DMS79 treated with DMSO at 0.1 percent for 48 hours (cell line): ENCODE results near the gene AATK.

Experiments
- DNase-seq: peaks from one replicate; lab custom pipeline; 2025; lab: John Stamatoyannopoulos, UW

AATK gene

DNA sequence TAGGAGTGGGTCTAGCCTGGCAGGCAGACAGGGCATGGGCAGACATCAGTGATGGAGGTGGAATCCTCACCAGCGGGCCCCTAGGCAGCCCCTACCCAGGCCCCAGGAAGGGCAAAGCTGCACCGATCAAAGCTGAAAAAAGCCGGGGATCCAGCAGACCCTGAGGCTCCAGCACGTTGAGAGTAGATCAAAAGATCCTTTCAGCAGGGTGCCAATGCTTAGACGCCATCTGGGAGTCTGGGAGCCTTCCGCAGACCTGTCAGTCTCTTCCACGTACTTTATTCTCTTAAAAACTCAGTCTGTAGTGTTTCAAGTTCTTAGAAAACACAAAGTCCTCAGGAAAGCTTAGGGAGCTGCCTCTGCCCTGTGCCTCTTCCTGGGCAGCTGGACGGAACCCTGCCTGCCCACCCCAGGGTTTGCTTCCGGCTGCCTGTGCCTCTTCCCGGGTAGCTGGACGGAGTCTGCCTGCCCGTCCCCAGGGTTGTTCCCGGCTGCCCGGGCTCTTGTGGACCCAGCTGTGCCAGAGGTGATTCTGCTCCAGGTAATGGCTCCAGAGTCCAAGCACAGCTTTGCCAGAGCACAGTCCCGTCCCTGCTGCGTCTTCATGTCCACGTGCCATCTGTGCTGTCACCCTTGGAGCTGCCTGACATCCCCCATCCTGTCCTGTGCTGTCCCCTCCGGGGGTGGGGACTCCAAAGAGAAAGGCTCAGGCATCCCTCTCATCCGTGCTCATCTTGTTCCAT lies 51.5 kb downstream of the AATK start:
- DNase-seq, result no peak

DNA sequence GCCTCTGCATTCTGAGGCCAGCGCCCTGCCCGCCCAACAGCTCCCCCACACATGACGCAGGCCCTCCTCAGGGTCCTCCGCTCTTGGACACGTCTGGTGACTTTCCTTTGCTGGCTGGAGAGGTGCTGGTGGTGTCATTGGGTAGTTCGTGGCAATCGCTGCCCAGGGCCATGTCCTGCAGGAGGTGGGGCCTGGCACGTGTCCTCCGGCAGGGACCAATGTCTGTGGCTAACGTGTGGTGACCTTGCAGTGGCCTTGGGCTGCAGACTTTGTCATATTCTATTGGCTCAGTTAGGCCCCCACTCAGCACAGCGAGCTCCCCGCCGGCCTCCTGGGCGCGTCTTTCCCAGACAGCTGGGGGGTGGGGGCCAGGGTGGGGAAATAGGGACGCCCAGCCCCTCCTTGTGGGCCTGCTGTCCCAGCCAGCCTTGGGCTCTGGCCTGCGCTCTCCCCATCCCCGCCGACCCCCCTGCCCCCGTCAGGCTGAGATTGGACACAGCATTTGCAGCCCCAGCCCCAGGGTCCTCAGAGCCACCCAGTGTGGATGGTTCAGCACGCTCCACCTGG lies 52.8 kb downstream of the AATK start:
- no peak for DNase-seq

DNA sequence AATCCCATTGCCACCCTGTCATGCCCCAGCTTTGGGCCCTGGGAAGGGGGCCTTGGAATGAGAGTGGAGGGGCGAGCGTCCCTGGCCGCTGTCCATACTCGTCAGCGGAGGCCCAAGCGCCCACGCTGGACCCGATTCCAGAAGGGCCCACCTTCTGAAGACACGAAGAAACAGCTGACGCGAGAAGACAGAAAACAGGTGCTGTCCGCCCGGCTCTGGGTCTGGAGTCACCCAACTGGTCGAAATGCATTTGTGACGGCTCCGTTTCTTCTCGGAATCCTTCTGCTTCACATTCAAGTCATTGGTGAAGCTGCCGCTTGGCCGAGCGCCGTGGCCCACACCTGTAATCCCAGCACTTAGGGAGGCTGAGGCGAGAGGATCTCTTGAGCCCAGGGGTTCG lies 53.6 kb downstream of the AATK start:
- no peak for DNase-seq

DNA sequence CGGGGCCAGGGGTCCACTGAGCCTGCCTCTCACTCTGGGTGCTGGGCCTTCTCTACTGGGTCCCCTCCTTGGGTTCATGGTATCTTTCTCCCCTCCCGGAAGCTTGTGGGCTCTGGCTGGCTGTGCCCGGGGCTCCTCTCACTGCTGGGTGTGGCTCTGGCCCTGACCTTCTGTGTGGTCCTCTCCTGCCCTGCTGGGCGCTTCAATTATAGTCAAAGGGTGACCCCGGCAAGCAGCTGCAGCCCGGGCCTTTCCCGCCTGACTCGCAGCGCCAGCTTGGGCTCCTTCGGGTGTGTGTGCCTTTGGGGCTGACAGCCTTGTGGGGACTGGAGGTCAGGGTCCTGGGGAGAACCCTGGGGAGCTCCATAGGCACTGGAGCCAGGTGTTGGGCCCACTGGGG lies 55.0 kb downstream of the AATK start:
- no peak for DNase-seq

DNA sequence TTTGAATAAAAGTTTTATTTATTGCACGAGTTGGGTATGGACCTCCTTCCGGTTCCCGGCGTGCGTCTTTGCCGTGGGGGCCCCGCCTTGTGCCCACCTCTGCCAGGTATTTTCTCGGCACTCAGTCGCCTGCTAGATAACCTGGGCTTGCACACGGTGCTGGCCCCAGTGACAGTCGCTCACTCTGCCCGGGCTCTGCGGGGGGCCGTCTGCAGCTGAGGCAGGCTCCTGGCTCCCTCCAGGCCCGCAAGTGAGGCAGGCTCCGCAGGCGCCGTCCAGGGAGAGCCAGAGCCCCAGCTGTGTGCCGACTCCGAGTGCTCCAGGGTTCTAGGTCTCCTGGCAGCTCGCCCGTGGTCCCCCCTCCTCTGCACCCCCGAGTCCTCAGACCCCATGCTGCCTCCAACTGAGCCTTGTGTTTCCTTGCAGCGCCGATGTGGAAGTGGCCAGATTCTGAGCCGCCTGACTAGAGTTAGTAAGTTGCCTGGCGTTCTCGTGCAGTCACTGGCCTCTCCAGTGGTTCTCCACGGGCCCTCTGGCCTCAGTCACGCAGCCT lies 55.5 kb downstream of the AATK start:
- no peak for DNase-seq

DNA sequence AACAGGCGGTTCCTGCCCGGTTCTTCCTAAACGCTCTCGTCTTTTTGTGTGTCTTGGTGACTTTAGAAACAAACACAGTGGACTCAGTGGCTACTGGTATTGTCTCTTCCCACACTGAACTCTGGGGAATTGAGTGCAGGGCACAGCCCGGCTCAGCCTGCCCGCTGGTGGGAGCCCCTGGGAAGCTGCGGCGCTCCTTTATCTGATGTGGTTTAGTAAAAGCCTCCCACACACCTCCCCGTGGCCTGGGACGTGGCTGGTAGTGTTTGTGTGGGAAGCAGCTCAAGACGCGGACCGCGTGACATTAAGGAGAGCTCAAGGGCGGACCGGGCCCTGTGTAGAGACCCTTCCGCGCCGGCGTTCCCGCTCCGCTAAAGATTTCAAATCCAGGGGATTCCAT lies 56.1 kb downstream of the AATK start:
- DNase-seq, result no peak

DNA sequence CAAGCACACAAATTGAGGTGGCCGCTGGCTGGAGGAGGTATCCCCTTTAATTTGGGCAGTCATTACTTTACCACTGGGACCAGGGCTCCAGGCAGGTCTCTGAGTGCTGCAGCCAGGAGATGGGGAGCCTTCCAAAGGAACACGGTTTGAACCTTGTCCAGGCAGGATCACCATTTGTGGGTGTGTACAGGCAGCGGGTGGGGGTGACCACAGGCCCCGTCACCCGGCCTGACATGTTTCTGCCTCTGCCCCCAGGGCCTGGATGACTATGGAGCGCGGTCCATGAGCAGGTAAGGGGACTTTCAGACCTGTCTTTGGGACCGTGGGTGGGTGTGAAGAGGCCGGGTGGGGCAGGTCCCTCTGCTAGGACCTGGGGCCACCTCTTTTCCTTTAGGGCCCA lies 57.8 kb downstream of the AATK start:
- no peak for DNase-seq

DNA sequence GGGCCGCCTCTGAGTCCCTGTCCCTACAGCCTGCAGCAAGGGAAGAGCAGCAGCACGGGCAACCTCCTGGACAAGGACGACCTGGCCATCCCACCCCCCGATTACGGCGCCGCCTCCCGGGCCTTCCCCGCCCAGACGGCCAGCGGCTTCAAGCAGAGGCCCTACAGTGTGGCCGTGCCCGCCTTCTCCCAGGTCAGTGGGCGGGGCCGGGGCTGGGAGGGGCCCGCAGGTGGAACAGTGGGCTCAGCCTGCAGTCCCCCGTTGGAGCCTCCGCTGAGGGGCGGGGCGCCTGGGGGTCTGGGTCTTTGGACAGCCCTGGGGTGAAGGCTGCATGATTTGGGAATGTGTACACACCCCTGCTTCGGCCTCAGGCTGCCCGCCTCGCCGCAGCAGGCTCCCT lies 59.3 kb downstream of the AATK start:
- no peak for DNase-seq

DNA sequence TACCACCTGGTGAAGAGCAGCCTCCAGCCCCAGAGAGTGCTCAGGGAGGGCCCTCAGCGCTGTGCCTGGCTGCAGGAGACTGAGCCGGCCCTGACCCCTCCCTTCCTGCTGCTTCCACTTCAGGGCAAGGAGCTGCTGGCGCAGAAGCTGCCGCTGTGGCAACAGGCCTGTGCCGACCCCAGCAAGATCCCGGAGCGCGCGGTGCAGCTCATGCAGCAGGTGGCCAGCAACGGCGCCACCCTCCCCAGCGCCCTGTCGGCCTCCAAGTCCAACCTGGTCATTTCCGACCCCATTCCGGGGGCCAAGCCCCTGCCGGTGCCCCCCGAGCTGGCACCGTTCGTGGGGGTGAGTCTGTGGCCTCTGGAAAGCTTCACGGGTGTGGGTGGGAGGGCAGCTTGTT lies 62.6 kb downstream of the AATK start:
- no peak for DNase-seq

DNA sequence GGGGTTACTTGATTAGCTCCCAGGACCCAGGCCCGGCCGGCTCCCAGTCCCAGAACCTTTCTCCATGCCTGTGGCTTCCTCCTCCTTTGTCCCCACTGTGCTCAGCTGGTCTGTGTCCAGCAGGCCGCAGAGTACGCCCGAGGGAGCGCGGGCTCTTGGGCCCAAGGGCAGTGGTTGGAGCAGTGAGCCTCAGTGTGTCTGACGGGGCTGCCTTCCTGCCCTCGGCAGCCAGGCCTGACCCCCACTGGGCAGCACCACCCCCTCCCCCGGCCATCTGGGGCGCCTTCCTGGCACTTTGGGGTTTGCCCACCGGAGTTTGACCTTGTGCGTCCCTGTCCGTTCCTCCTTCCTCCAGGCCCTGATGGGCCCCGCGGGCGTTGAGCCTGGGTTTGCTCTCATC lies 63.2 kb downstream of the AATK start:
- no peak for DNase-seq

DNA sequence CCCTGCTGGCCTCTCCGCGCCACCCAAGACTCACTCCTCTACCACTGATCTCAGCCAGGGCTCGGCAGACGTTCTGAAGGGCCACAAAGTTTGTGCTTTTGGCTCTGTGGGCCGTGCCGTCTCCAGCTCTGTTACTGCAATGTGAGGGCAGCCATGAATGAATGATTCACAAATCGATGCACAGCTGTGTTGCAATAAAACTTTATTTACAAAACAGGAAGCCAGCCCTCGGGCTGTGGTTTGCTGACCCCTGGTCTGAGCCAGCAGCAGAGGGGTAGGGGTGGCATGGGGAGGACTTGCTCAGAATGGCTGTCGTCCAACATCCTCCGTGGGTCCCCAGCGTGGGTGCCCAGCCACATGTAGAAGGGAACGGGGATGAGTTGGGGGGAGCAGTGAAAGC lies 63.7 kb downstream of the AATK start:
- DNase-seq, result no peak

DNA sequence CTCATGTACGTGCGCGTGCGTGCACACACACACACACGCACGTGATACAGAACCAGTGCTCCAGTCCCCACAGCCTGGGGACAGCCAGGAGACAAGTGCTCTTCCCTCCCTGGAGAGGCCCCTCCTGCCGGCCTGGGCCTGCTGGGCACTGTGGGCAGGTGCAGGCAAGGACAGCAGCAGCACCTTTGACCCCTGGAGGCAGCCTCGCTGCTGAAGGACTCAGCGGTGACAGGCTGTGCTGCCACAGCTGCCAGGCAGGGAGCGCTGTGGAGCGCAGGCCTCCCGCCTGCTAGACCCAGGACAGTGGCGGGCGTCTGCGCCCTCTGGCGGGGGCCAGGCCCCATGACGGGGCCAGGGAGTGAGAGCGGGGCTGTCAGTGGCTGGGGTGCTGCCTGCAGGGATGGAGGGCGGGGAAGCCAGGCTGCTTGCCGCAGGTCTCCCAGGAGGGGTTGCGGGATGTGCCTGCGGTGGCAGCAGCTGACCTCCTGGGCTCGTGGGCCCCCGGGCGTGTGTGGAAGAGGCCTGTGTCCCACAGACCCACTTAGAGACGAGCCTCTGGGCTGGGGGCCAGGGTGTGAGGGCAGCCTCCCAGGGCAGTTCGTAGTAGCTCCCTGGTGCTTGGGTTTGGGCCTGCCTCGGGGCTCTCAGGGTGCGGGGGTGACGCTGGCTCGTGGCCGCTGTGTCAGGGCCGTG lies 64.3 kb downstream of the AATK start:
- DNase-seq, result no peak

DNA sequence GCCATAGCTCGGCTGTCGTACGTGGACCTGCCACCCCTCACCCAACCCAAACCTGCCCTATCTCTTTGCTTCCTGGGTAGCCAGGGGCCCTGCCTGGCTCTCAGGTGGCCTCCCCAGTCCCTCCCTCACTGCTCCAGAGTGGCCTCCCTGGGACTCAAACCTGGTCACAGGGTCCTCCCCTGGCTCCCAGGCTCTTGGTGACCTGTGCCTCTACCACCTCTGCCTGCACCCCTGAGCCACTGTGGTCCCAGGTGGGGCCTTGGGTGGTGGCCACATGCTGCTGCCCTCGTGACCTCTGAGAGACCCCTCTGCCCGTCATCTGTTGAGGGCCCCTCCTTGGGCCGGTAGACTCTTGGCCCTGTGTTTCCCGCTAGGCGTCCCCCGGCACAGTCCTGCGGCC lies 65.4 kb downstream of the AATK start:
- DNase-seq, result no peak

DNA sequence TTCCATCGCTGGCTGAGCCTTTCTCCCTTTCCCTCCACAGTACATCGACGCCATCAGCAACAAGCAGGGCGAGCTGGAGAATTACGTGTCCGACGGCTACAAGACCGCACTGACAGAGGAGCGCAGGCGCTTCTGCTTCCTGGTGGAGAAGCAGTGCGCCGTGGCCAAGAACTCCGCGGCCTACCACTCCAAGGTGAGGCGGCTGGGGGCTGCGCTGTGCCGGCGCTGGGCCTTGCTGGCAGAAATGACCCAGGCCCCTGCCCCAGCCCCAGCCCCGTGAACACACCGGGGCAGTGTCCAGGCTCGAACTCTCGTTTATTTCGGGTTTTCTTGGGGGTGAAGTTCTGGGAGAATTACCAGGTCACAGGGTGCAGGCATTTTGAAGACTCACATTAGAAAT lies 66.1 kb downstream of the AATK start:
- DNase-seq, result no peak

DNA sequence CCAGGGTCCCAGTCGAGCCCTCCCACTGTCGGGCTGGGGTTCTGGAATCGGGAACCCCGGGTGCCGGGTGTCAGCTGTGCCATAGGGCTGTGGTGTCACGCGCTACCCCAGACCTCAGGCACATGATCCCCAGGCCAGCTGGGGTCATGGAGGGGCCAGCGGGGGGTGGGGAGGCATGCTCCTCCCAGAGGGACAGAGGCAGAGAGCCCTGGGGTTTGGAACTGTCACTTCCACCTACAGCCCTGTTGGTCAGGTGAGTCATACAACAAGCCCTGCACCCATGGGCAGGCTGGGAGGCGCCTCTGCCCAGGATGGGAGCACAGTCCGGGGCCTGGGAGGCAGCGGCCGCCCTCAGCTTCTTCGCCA lies 68.1 kb downstream of the AATK start:
- DNase-seq, result no peak

DNA sequence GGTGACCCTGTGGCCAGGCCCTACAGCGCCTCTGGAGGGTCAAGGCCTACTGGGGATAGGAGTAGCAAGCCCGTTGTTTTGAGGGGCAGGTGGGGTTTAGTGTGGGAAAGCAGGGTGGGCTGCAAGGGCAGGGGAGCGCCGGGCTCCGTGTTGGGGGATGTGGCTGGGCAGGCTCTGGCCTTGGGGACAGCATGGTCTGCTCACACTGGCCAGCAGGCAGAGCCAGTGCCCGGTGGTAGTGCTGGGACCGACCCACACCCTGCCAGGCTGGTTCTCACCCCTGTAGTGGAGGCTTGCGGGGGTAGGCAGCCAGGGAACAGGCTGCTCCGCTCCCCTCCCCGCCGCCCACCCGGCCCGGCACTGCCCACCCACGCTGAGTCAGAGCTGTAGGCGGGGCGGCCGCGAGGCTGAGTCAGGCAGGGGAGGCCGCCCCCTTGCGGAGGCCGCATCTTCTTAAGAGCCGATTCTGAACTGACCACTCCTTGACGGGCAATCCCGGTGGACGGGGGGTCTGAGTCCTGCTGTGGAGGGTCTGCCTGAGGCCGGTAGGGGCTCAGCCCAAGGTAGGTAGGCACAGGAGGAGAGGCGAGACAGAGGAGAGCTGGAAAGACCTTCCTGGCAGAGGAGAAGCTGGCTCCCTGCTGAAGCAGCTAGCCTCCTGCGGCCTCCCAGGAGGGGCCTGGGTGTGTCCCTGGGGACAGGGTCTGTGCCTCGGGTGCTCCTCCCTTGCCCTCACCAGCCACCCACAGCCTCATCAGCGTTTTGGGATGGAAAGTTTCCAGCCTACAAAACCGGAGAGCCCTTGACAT lies 68.7 kb downstream of the AATK start:
- DNase-seq, result no peak

DNA sequence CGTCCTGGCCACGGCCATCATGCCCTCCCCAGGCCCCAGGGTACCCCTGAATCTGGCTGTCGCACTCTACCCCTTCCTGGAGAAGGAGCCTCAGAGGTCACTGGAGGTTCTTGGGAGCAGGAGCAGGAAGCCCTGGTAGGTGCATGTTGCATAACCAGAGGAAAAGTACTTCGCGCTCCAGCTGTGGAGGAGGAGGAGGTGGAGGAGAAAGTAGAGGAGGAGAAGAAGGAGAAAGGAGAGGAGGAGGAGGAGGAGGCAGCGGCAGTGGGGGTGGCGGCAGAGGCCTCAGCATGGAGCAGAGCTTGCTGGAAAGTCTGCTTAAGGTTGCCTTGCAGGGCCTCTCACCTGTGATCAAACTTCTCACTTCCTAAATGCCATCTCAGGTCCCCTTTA lies 69.3 kb downstream of the AATK start:
- no peak for DNase-seq

DNA sequence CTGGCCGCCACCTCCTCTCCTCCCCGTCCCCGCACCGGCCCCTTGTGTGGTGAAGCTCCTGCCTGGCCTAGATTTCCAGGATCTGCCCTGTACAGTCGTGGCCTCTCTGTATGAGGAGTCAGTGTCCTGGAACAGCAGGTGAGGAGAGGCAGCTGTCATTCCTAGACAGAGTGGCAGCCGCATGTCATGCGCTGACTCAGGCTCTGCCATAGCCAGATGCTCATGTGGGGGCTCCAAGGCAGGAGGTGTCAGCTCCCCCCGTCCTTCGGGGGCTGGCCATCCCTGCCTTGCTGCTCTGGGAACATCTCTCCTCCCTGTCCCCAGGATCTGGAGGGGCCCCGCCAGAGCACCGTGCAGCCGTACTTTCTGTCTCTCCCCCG lies 70.6 kb downstream of the AATK start:
- DNase-seq, result no peak

DNA sequence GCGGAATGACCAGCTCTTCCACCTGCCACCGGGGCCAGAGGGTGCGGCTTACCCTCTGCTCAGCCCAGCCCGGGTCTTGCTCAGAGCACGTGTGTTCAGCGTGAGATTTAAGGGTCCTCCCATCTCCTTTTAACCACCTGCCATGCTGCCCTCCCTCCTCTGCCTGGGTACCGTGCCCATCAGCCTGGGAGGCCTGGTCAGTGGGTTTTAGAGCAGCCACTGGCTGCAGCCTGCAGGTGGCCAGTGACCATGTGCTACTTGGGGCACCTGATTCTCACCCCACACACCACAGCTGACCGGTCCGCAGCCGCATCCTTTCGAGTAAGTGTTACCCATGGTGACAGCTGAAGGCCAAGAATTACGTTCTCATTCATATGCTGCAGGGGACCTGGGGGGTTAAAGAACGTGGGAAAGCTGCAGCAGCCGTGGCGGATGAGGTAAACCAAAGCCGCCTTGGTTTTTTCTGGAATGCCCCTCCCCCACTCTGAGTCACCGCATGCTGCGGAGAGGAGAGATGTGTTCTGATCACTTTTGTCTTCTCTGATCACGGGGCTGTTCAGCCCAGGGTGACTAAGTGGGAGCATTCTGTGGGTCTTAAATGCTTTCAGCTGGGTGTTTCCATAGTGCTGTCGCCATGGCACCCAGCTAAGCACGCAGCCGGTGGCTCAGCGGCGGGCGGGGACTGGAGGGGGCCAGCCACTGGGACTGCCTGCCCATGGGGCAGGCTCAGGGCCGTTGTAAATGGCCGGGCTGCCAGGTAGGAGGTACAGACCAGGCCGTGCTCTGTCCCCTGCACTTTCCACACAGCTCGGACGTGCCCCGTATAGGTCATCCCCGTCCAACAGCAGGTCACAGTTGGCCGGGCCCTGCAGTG lies 71.3 kb downstream of the AATK start:
- peak; percentile 63 for DNase-seq

DNA sequence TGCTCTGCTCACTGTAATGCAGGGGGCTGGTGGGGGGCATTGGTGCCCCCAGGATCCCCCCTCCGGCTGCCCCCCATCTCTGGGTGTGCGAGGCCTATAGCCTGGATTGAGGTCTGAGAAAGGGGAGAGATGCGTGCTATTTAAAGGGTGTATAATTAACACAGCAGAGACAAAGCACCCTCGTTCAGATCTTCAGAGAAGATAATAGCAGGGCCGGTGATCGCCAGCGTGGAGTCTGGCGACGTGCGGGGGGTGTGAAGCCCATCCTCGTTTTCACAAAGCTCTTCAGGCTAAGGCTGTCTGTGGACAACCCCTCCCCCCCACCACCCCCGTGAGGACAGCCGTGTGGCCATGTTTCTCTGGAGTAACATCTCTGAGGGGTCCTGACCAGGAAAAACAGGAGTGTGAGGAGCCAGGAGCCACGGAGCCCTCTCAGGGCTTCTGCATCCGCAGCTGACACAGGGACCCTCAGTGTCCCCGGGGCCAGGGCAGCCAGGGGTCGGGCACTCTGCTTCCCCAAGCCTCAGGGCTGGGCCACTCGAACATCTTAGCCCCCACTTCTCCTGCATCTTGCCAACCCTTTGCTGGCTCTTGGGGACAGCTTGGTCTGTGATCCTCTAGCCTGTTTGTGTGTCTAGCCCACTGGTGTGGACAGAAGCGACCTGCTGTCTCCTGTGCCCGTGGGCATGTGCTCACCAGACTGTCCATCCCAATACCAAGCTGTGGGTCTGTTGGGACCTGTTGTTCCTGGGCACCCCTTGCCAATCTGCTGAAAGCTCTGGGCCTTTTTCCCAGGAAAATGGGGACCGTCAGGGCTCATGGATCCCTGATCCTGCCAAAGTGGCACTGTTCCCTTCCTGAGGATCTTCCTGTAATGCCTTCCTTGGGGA lies 72.2 kb downstream of the AATK start:
- DNase-seq, result no peak
